GM06990 (cell line): ENCODE measurements around the gene TOP2B.

Source experiments
- DNase-seq: peaks from one replicate; pipeline ENCODE4 v3.0.0-alpha.2; 2011; ENCODE audit not compliant: insufficient read length; ENCODE audit errors: extremely low read depth
- H3K27me3 ChIP-seq: replicated peaks from 2 replicates; pipeline ENCODE4 v1.6.0; 2011; ENCODE audit warnings: low read length; ENCODE audit not compliant: control insufficient read depth, insufficient read depth
- H3K36me3 ChIP-seq: 2 replicates; pipeline ENCODE4 v1.5.1; 2011; ENCODE audit warnings: low read length; ENCODE audit not compliant: control insufficient read depth, insufficient read depth
- H3K4me3 ChIP-seq: replicated peaks from 2 replicates; pipeline ENCODE4 v1.5.1; 2011; ENCODE audit warnings: low read depth, mild to moderate bottlenecking, control low read depth, low read length
- TF ChIP-seq, protein P1 (sequence below): IDR thresholded peaks from 2 replicates; pipeline ENCODE4 v1.5.1; 2011; ENCODE audit warnings: low read length, control low read depth, mild to moderate bottlenecking, inconsistent platforms; ENCODE audit not compliant: insufficient read depth, poor library complexity, severe bottlenecking

Gene TOP2B

DNA sequence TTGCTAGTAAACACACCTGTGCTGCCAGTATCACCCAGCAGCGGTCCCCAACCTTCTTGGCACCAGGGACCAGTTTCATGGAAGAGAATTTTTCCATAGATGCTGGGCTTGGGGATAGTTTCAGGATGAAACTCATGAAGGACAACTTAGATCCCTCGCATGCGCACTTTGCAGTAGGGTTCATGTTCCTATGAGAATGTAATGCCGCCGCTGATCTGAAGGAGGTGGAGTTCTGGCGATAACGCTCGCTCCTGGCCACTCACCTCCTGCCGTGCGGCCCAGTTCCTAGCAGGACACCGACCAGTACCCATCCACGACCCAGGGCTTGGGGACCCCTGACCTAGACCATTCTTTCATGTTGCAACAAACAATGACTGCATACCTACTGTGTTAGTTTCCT, 89.7 kb downstream of the TOP2B start:
- H3K36me3 ChIP-seq = no peaks in the 10 kb centered on the region
- H3K27me3 ChIP-seq = peaks cover 2% of the 10 kb centered on the region; the same call in 1 of the 2 replicates
- no peak for DNase-seq
- TF ChIP-seq, protein P1, sequence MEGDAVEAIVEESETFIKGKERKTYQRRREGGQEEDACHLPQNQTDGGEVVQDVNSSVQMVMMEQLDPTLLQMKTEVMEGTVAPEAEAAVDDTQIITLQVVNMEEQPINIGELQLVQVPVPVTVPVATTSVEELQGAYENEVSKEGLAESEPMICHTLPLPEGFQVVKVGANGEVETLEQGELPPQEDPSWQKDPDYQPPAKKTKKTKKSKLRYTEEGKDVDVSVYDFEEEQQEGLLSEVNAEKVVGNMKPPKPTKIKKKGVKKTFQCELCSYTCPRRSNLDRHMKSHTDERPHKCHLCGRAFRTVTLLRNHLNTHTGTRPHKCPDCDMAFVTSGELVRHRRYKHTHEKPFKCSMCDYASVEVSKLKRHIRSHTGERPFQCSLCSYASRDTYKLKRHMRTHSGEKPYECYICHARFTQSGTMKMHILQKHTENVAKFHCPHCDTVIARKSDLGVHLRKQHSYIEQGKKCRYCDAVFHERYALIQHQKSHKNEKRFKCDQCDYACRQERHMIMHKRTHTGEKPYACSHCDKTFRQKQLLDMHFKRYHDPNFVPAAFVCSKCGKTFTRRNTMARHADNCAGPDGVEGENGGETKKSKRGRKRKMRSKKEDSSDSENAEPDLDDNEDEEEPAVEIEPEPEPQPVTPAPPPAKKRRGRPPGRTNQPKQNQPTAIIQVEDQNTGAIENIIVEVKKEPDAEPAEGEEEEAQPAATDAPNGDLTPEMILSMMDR = no peak
- H3K4me3 ChIP-seq = no peak overlapping the region

DNA sequence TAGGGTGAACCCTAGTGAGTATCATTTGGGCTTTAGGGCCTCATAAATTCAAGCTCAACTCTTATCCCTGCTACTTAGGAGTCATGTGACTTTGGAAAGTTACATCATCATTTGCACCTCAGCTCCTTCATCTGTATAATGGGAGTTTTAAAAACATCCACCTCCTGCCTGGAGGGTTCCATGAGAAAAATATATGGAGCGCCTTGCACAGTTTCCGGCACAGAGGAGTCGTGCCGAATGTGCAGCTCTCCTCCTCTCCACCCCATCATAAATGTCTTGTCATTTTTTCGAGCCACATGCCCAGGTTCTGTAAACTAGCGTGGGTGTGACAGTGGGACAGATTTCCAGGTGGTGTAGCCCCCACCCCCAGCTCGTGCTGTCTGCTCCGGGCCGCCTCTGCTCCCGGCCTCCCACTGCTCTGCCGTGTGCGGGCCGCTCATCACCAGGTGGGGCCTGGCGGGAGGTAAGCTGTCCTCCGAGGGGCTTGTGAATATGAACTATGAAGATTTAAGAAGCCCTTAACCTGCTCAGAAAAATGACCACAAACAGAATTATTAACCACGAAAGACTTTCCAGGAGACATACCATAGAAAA, 90.4 kb downstream of the TOP2B start:
- TF ChIP-seq, protein P1 = no peak
- peaks cover 2% of the 10 kb centered on the region; the same call in 1 of the 2 replicates for H3K27me3 ChIP-seq
- no peaks in the 10 kb centered on the region for H3K36me3 ChIP-seq

DNA sequence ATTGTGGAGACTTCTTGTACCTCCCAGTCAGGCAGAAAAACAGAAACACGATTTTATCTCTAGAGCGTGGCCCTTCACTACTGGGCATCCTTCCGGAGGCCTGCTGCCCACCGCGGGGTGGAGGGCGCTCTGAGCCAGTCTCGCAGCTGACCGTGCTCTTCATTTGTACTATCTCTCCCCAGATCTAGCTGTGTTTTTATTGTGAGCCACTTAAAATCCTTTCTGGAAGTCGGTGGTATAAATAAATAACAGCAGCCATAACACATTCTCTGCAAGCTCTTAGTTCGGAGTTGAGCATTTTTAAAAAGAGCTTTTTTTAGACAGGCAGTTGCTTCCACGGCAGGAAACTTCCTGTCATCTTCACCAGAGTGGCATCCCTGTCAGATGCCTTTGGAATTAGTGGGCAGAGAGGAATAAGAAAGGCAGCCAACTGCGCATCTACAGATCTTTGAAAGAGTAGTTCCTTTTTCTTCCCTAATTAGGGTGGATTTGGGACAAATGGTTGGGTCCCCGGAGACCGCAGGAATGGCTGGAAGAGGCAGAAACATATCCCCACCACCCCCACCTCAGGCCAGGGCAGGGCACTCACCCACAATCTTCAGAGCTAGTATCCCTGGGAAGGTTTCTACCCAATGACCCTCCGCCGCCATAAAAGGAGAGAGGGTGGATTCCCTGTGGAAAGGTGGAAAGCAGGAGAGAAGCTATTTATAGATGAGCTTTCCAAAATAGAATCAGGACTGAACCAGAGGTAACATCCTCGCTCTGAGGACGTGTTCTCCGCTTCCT, 91.1 kb downstream of the TOP2B start:
- H3K4me3 ChIP-seq = no peak overlapping the region
- DNase-seq = no peak
- TF ChIP-seq, protein P1 = no peak
- H3K27me3 ChIP-seq = peaks cover 2% of the 10 kb centered on the region; the same call in 1 of the 2 replicates
- no peaks in the 10 kb centered on the region for H3K36me3 ChIP-seq

More for the DNA sequence above, 90.4 kb downstream of the TOP2B start:
- no peak for DNase-seq
- H3K4me3 ChIP-seq = no peak overlapping the region

DNA sequence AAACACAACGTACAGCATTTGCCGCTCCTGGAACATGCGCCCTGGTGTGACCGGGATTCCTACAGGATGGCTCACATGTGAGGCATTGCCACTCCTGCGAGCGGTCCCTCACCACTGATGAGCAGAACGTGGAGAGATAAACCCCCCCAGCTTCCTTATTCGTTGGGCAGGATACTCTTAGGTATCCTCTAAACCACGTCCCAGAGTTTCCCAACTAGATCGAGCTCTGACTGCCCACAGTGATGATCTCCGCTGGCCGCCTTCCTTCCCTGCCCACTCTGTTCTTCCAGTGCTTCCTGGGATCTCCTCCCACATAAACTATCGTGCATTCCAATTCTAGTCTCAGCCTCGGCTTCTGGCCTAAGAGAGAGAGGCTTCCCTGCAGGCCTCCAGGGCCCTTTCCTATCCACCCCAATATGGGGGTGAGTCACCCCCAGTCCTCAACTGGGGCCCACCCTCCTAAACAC, 91.8 kb downstream of the TOP2B start:
- TF ChIP-seq, protein P1 = no peak
- Histone ChIP-seq H3K27me3 (peaks cover 2% of the 10 kb centered on the region; the same call in 1 of the 2 replicates), H3K4me3 (no peak overlapping the region), H3K36me3 (no peaks in the 10 kb centered on the region)
- no peak for DNase-seq

DNA sequence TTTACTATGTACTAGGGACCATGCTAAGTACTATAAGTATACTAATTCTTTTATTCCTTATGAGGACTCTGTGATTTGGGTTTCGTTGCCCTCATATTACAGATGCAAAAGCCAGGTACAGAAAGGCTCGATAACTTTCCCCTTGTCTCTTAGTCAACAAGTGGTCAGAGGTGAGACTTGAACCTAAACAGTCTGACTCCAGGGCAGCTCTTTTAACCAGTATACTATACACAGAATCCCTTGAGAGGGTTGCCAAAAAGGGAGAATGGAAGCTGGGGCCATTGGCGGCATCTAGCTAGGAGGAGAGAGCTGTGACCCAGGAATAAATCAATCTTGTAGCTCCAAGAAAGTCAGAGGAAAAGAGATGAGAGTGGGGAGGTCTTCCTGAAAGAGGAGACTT, 92.4 kb downstream of the TOP2B start:
- no peak for DNase-seq
- H3K36me3 ChIP-seq = no peaks in the 10 kb centered on the region
- TF ChIP-seq, protein P1 = no peak
- peaks cover 2% of the 10 kb centered on the region; the same call in 1 of the 2 replicates for H3K27me3 ChIP-seq
- H3K4me3 ChIP-seq = no peak overlapping the region
